Measurements from ENCODE around the gene ULK2. TPM values are rescaled to one million over a fixed set of nuclear protein-coding genes. Genes with fewer than 3 reads are reported as not detected.

ULK2 gene
- total and polyA plus RNA-seq, 8 donors: 14.4 to 36.7 (median 28.3) TPM

DNA sequence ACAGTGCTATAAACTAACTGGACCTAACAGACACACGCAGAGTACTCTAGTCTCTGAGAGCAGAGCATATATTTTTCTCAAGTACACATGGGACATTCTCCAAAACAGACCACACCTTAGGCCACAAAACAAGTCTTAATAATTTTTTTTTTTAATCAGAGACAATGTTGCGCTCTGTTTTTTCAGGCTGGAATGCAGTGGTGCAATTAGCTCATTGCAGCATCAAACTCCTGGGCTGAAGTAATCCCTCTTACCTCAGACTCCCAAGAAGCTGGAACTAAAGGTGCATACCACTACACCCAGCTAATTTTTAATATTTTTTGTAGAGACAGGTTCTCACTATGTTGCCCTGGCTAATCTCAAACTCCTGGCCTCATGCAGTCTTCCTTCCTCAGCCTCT, 37.7 kb downstream of the ULK2 start:
- H3K27ac ChIP-seq: no peak overlapping the region
- H3K36me3 ChIP-seq: peaks cover 0 to 13% of the 10 kb centered on the region in 2 donors
- TF ChIP-seq, protein P1, sequence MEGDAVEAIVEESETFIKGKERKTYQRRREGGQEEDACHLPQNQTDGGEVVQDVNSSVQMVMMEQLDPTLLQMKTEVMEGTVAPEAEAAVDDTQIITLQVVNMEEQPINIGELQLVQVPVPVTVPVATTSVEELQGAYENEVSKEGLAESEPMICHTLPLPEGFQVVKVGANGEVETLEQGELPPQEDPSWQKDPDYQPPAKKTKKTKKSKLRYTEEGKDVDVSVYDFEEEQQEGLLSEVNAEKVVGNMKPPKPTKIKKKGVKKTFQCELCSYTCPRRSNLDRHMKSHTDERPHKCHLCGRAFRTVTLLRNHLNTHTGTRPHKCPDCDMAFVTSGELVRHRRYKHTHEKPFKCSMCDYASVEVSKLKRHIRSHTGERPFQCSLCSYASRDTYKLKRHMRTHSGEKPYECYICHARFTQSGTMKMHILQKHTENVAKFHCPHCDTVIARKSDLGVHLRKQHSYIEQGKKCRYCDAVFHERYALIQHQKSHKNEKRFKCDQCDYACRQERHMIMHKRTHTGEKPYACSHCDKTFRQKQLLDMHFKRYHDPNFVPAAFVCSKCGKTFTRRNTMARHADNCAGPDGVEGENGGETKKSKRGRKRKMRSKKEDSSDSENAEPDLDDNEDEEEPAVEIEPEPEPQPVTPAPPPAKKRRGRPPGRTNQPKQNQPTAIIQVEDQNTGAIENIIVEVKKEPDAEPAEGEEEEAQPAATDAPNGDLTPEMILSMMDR (IDR thresholded peaks at IDR 0.05): no peak
- DNase-seq (no peak), ATAC-seq (no peak)
- intact Hi-C loops (cut with DNase I): no loop called here
- no peaks in the 10 kb centered on the region for H3K9me3 ChIP-seq
- no peaks in the 10 kb centered on the region for H3K4me1 ChIP-seq
- H3K4me3 ChIP-seq: no peak overlapping the region
- H3K27me3 ChIP-seq: no peaks in the 10 kb centered on the region

DNA sequence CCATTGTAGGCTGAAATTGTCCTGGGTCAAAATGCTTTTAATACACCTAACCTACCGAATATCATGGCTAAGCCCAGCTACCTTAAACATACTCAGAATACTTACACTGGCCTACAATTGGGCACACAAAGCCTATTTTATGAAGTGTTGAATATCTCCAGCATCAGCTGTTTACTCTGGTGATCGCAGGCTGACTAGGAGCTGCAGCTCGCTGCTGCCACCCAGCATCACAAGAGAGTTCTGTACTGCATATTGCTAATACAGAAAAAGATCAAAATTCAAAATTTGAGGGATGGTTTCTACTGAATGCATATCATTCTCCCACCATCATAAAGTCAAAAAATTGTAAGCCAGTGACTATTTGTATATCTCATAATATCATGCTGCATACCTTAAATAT, 55.3 kb downstream of the ULK2 start:
- Histone ChIP-seq H3K27me3 (no peaks in the 10 kb centered on the region), H3K4me1 (no peaks in the 10 kb centered on the region), H3K27ac (no peak overlapping the region), H3K36me3 (peaks cover 0 to 41% of the 10 kb centered on the region in 2 donors), H3K4me3 (no peak overlapping the region), H3K9me3 (no peaks in the 10 kb centered on the region)
- TF ChIP-seq, protein P1 (IDR thresholded peaks at IDR 0.05): no peak
- DNase-seq: peak in 1 of 4 donors; percentile 7
- no peak for ATAC-seq
- intact Hi-C loops (cut with DNase I): no loop called here

DNA sequence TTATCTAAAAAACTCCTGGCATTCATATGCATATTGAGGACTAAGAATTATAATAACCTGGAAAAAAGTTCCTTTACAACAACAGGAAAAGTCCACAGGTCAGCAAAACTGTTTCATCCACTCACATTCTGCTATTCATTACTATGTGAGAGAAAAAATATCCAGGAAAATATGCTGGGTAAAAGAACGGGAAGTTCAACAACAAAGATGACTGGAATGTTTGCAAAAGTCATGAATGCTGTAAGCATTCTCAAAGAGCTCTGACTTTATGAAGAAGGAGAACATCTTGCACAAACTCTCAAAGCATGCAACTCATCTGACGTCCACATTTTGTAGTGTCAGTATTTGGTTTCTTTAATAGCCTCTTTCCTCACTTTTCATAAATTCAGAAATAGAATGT, 62.7 kb downstream of the ULK2 start:
- no peak for ATAC-seq
- Histone ChIP-seq H3K27me3 (no peaks in the 10 kb centered on the region), H3K4me3 (no peak overlapping the region), H3K36me3 (peaks cover 0 to 48% of the 10 kb centered on the region in 2 donors), H3K9me3 (no peaks in the 10 kb centered on the region), H3K4me1 (no peaks in the 10 kb centered on the region), H3K27ac (no peak overlapping the region)
- TF ChIP-seq, protein P1 (IDR thresholded peaks at IDR 0.05): no peak
- DNase-seq: no peak
- intact Hi-C loops (cut with DNase I): no loop called here

DNA sequence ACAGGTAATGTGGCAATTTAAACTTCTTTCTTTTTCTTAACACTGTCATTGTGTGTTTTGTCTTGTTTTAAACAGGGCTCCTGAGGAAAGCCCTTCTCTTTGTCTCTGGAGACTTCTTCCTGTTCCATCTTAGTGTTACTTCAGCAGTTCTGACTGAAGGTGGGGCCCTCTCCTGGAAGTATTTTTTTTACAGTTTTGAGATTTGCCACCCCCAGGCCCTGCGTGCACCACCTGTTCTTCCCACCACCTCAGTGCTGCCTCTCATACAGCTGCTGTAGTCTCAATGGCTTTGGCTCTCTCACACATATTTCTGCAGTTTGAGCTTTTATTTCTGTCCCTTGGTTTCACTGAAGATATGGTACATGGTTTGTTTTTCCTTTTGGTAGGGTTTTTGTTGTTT, 67.2 kb downstream of the ULK2 start:
- Histone ChIP-seq H3K27ac (no peak overlapping the region), H3K4me1 (no peaks in the 10 kb centered on the region), H3K4me3 (no peak overlapping the region), H3K9me3 (peaks cover 0 to 13% of the 10 kb centered on the region in 2 donors), H3K36me3 (peaks cover 0 to 69% of the 10 kb centered on the region in 2 donors), H3K27me3 (no peaks in the 10 kb centered on the region)
- DNase-seq (no peak), ATAC-seq (no peak)
- intact Hi-C loops (cut with DNase I): no loop called here
- TF ChIP-seq, protein P1 (IDR thresholded peaks at IDR 0.05): no peak

DNA sequence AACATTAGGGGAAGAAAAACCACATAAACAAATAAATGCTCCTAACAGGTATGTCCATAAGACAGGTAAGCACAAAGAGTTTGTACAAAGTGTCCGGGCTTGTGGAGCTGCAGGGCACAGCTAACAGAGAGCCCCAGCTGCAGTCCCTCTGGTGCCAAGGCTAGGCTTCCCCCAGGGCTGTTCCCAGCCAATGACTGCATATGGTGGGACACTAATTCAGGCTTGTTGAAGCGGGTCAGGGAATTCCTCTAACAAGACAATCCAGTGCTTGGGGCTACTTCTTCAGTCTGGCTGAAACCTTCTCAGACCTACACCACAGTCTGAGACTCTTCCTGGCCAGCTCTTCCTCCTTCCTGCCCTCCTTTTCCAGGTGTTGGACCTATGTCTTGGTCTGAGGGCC, 67.9 kb downstream of the ULK2 start:
- no peak for ATAC-seq
- H3K36me3 ChIP-seq: peaks cover 0 to 76% of the 10 kb centered on the region in 2 donors
- intact Hi-C loops (cut with DNase I): no loop called here
- no peak overlapping the region for H3K27ac ChIP-seq
- no peak for DNase-seq
- H3K4me1 ChIP-seq: no peaks in the 10 kb centered on the region
- H3K4me3 ChIP-seq: no peak overlapping the region
- TF ChIP-seq, protein P1 (IDR thresholded peaks at IDR 0.05): no peak
- H3K9me3 ChIP-seq: peaks cover 0 to 13% of the 10 kb centered on the region in 2 donors
- H3K27me3 ChIP-seq: no peaks in the 10 kb centered on the region
